H1 (cell line): ENCODE results near the gene RHOBTB3.

Experiments
- CTBP2 ChIP-seq: IDR thresholded peaks from 2 replicates; pipeline ENCODE4 v1.7.0; 2011; ENCODE audit warnings: borderline replicate concordance, mild to moderate bottlenecking, moderate library complexity, mixed read lengths, low read length; ENCODE audit not compliant: insufficient read depth, insufficient read length
- EZH2 ChIP-seq: fragments of 200-600 bp; sonication (generic); IDR thresholded peaks from 2 replicates; pipeline ENCODE4 v1.7.1; 2012; ENCODE audit warnings: low read depth, mild to moderate bottlenecking, moderate library complexity, low read length, inconsistent platforms; ENCODE audit not compliant: severe bottlenecking
- HDAC2 ChIP-seq, 2 experiments: fragments of 300-600 bp in 1 of 2; sonication (generic) in 1 of 2; IDR thresholded peaks; 2 replicates each; pipeline ENCODE4 v1.6.1; 2011 to 2012; ENCODE audit warnings: low read depth in 2 of 2, low read length in 2 of 2, mild to moderate bottlenecking in 2 of 2, moderate library complexity in 2 of 2, borderline replicate concordance in 1 of 2, inconsistent platforms in 1 of 2
- JUN ChIP-seq: IDR thresholded peaks from 2 replicates; pipeline ENCODE4 v1.6.1; 2011; ENCODE audit warnings: low read depth, mild to moderate bottlenecking, improper control_type of control experiment, low read length
- POU5F1 ChIP-seq: IDR thresholded peaks from 2 replicates; pipeline ENCODE4 v1.6.1; 2011; ENCODE audit warnings: low read depth, mild to moderate bottlenecking, low read length, moderate library complexity
- TBP ChIP-seq: IDR thresholded peaks from 2 replicates; pipeline ENCODE4 v1.6.1; 2011; ENCODE audit warnings: low read depth, low read length, improper control_type of control experiment
- TF ChIP-seq, protein P1 (sequence below): IDR thresholded peaks from 2 replicates; pipeline ENCODE4 v1.6.1; 2012; ENCODE audit warnings: inconsistent platforms

DNA sequence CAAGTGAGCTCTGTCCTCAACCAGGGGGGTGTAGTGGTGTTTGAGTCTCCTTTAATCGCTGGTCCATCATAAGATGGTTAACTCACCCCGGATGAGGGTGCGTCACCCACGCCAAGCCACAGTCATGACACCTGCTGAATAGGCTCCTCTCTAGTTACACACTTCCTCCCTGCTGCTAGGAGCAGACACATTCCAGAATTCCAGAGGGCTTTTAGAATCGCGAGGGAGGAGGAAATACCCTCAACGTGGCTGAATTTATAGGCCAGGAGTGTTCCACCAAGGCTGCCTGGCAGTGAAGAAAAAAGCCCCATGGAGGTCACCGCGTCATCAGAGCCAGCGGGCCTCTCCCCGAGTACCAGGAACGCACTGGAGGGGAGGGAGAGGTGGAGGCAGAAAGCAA lies 86.3 kb downstream of the RHOBTB3 start:
- TF ChIP-seq POU5F1 (no peak), TBP (no peak), JUN (no peak), HDAC2 (IDR thresholded peaks at IDR 0.05; ENCODE audit: borderline replicate concordance in 1 of 2, low read depth in 2 of 2, low read length in 2 of 2) (no peak), EZH2 (no peak), CTBP2 (no peak)
- TF ChIP-seq, protein P1, sequence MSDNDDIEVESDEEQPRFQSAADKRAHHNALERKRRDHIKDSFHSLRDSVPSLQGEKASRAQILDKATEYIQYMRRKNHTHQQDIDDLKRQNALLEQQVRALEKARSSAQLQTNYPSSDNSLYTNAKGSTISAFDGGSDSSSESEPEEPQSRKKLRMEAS: no peak
